ENCODE measurements around the gene CLDN16. TPM values are rescaled to one million over a fixed set of nuclear protein-coding genes. Genes with fewer than 3 reads are reported as not detected.

CLDN16 gene
- not detected for total RNA-seq
- long read RNA-seq, donor 1: 0 reads
- long read RNA-seq, donor 2: 0 reads

- no peak for DNase-seq (ENCODE audit: low spot score)
- intact Hi-C loops (cut with DNase I): no loop called here
These were observed at the start of gene CLDN16 for GRCh38 chr3:190387578-190388213. TSS of gene CLDN16 (plus strand) at chr3:190388163. CDS start at chr3:190388330, 167 bp downstream.

- no peak for DNase-seq (ENCODE audit: low spot score)
- intact Hi-C loops (cut with DNase I): no loop called here
These were observed 49.2 kb upstream of the CLDN16 start for GRCh38 chr3:190338717-190339116.

- intact Hi-C loops (cut with DNase I): no loop called here
- DNase-seq (ENCODE audit: low spot score): no peak
These were observed 48.8 kb upstream of the CLDN16 start for GRCh38 chr3:190339130-190339529.

GRCh38 chr3:190340071-190340470, 47.9 kb upstream of the CLDN16 start:
- DNase-seq (ENCODE audit: low spot score): no peak
- intact Hi-C loops (cut with DNase I): no loop called here

- intact Hi-C loops (cut with DNase I): no loop called here
These were observed 42.7 kb upstream of the CLDN16 start for GRCh38 chr3:190345027-190345821.

GRCh38 chr3:190345878-190346277, 42.1 kb upstream of the CLDN16 start:
- intact Hi-C loops (cut with DNase I): no loop called here

More at GRCh38 chr3:190345027-190345821, 42.7 kb upstream of the CLDN16 start:
- DNase-seq (ENCODE audit: low spot score): no peak

GRCh38 chr3:190346541-190346940, 41.4 kb upstream of the CLDN16 start:
- DNase-seq (ENCODE audit: low spot score): no peak
- intact Hi-C loops (cut with DNase I): no loop called here

More at GRCh38 chr3:190345878-190346277, 42.1 kb upstream of the CLDN16 start:
- DNase-seq (ENCODE audit: low spot score): no peak

- no peak for DNase-seq (ENCODE audit: low spot score)
- intact Hi-C loops (cut with DNase I): no loop called here
These were observed 35.0 kb upstream of the CLDN16 start for GRCh38 chr3:190352861-190353457.

- DNase-seq (ENCODE audit: low spot score): no peak
- intact Hi-C loops (cut with DNase I): no loop called here
These were observed 31.7 kb upstream of the CLDN16 start for GRCh38 chr3:190356246-190356645.

- DNase-seq (ENCODE audit: low spot score): no peak
- intact Hi-C loops (cut with DNase I): no loop called here
These were observed 30.5 kb upstream of the CLDN16 start for GRCh38 chr3:190357468-190357867.

- intact Hi-C loops (cut with DNase I): no loop called here
- DNase-seq (ENCODE audit: low spot score): no peak
These were observed 28.1 kb upstream of the CLDN16 start for GRCh38 chr3:190359813-190360212.

- intact Hi-C loops (cut with DNase I): no loop called here
- no peak for DNase-seq (ENCODE audit: low spot score)
These were observed 27.7 kb upstream of the CLDN16 start for GRCh38 chr3:190360228-190360627.

- intact Hi-C loops (cut with DNase I): no loop called here
- DNase-seq (ENCODE audit: low spot score): no peak
These were observed 26.2 kb upstream of the CLDN16 start for GRCh38 chr3:190361791-190362190.

- intact Hi-C loops (cut with DNase I): no loop called here
These were observed 25.7 kb upstream of the CLDN16 start for GRCh38 chr3:190362258-190362657.

GRCh38 chr3:190366133-190366532, 21.8 kb upstream of the CLDN16 start:
- intact Hi-C loops (cut with DNase I): no loop called here
- DNase-seq (ENCODE audit: low spot score): no peak

More at GRCh38 chr3:190362258-190362657, 25.7 kb upstream of the CLDN16 start:
- DNase-seq (ENCODE audit: low spot score): no peak

GRCh38 chr3:190368881-190369280, 19.1 kb upstream of the CLDN16 start:
- intact Hi-C loops (cut with DNase I): no loop called here
- no peak for DNase-seq (ENCODE audit: low spot score)

- intact Hi-C loops (cut with DNase I): no loop called here
- DNase-seq (ENCODE audit: low spot score): no peak
These were observed 18.2 kb upstream of the CLDN16 start for GRCh38 chr3:190369668-190370295.

- intact Hi-C loops (cut with DNase I): no loop called here
- no peak for DNase-seq (ENCODE audit: low spot score)
These were observed 17.6 kb upstream of the CLDN16 start for GRCh38 chr3:190370369-190370768.

- DNase-seq (ENCODE audit: low spot score): no peak
- intact Hi-C loops (cut with DNase I): no loop called here
These were observed 16.8 kb upstream of the CLDN16 start for GRCh38 chr3:190371152-190371551.

GRCh38 chr3:190375246-190375645, 12.7 kb upstream of the CLDN16 start:
- intact Hi-C loops (cut with DNase I): no loop called here
- DNase-seq (ENCODE audit: low spot score): no peak
